Medulla oblongata (tissue), 1 donor: ENCODE measurements around the gene ZEB2.

Source experiments
- DNase-seq: peaks from one replicate; pipeline ENCODE4 v3.0.0-alpha.2; 2015; ENCODE audit errors: extremely low spot score

Gene ZEB2

DNA sequence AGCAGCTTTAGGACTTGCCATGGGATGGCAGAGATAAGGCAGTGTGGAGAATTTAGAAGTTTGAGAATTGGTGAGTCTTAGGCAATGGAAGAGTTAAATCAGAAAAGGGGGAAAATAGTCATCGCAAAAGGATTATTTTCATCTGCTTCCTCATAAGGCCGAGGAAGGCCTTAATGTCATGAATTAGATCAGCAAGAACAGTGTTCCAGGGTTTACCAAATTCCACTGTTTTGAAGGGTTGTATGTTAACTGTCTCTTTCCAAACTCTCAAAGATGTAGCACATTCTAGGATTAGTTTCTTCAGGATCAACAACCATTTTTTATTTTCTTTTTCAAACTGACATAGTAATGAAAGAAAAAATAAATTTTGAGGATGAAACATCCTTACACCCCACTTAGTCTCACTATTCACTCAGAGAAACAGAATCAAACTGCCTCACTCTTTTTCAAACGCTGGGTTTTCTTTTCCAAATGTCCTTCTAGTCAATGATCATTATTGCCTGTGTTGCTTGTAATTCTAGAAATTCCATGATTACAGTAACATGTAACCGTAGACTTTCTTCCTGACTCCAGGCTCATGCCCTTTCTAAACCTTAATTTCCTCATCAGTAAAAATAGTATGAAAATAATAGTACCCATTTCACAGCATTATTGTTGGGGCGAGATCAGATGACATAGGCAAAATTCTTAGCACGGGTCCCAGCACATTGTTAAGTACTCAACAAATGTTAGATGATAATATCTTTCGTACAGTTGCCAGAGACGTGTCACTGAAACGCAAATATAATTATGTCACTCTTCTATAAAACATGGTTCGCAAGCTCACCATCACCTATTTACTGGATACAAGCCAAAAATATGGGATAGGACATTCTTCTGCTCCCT lies 23.6 kb downstream of the ZEB2 start:
- DNase-seq = no peak

DNA sequence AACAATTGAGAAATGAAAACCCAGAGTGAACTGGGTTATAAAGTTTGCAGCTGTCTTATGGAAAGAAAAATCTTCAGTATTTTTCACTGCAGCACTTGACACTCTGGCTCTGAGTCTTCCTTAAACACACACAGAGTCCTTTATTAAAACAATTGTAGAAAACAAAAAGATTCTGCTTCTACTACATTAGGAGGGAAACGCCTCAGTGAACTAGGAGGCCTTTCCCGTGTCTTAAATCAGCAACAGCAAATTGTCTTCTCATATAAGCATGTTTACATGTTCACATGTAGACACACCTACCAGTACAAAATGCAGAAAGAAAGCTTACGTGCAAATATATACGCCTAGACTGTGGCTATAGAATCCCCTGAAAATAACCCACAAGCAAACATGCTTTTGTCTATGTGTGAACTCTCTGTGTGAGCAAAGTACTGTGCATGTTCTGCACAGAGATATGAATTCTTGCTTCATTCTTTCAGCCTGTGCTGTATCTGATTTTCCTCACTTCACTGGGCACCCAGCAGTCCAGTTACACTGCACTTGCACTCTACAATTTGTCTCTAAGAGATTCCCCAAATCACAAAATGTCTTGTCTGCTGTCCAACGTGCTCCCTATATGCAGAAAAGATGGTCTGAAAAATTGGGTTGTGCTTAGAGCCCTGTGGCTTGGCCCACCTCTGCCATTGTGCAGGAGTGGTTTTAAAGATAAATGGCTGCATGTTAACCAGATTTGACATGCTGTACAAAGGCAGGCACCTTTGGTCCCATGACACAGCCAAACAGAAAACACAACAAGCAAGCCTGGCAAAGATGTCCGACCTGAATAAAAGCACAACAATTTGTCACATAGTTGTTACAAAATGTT lies 24.5 kb downstream of the ZEB2 start:
- no peak for DNase-seq

DNA sequence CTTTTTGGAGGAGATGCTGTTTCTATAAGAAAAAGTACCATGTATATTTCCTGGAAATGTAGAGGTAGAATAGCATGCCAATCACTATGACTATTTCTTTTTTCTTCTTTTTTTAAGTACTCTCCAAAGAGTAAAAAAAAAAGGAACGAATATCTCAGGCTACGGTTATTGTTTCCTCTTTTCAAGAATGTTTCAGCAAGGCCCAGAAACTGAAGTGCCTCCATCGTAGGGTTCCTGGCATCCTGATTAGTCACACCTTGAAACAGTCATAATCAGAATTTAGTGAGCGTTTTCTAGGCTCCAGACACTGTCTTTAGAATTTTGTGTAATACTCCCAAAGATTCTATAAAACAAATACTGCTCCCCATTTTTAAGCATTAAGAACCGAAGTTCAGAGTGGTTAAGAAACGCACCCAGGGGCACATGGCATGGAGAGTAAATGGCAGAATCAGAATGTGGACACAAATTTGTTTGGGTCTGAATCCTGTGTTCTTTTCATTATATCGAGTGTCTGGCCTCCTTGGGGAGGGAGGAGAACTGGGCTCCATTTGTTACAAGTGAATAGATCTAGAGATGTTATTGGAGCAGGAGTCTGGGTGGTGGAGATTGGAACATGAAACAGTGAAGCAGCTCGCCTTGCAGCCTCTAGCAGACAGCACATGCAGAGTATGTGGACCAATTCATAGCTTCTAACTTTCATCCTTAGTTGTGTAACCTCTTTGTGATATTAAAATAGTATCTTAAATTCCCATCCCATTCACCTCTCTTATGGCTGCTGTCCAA lies 26.7 kb downstream of the ZEB2 start:
- no peak for DNase-seq

- DNase-seq = no peak
Observed at GRCh38 chr2:144490857-144491256, 29.1 kb downstream of the ZEB2 start.

DNA sequence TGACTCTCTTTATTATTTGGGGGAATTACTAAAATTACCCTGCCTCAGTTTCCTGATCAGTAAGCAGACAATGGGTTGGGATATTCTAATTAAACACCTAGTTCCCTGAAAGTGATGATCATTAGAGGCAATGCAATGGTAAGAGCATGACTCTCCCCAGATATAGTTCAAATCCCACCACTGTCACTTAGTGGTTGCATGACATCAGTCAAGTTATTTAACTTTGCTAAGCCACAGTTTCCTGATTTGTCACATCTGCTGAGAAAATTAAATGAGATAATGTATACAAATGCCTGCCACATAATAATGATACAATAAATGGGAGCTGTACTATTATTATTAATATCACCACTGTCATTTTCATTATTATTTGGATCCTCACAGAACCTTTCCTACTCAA lies 29.9 kb downstream of the ZEB2 start:
- no peak for DNase-seq

- no peak for DNase-seq
Observed at GRCh38 chr2:144489315-144489916, 30.5 kb downstream of the ZEB2 start.

DNA sequence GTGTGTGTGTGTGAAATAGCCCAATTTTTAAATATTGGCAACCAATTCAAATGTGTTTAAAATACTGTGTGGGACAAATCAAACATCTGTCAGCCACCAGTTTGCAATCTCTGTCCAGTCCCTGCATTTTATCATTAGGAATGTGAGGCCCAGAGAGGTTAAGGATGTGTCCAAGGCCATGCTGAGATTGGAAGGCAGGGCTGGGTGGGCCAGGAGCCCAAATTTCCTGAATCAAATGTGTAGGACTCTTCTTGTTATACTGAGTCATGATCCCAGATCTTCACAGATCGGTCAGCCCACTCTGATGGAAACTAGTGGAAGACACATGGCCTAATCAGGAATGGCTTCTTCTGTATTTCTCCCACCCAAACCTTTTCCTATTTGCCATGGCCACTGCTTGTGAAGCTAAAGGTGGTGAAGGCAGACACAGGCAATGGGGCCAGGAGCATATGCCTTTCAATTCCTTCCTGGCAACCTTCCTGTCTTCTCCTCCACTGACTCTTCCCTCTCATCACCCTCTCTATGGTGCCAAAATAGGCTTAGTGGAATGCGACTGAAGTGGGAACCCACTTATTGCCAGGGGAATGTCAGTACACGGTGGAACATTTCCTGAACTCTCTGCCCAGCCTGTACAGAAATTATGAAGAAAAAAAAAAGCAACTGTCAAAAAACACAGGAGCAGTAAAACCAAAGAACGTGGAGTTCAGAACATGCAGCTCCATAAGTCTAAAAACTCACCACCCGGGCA lies 35.5 kb downstream of the ZEB2 start:
- no peak for DNase-seq

- DNase-seq = no peak
Observed at GRCh38 chr2:144481666-144482065, 38.3 kb downstream of the ZEB2 start.

- no peak for DNase-seq
Observed at GRCh38 chr2:144481109-144481508, 38.8 kb downstream of the ZEB2 start.

GRCh38 chr2:144480285-144480684 lies 39.6 kb downstream of the ZEB2 start:
- DNase-seq = no peak

- no peak for DNase-seq
Observed at GRCh38 chr2:144479659-144480058, 40.3 kb downstream of the ZEB2 start.

GRCh38 chr2:144479138-144479537 lies 40.8 kb downstream of the ZEB2 start:
- no peak for DNase-seq

DNA sequence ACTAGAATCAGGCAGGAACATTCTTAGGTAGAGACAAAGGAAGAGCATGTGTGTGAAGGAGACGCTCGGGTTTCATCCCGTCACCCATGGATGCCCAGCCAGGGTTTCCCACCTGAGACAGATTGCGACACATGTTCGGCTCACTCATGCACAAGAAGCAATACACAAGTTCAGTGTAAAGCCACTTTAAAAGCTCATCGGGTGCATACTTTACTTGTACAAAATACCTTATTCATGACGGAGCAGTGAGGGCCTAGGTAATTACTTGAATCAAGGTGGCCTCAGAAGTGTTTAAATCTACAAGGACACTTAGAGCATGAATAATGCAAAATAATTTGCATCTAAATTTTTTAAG lies 42.0 kb downstream of the ZEB2 start:
- no peak for DNase-seq

DNA sequence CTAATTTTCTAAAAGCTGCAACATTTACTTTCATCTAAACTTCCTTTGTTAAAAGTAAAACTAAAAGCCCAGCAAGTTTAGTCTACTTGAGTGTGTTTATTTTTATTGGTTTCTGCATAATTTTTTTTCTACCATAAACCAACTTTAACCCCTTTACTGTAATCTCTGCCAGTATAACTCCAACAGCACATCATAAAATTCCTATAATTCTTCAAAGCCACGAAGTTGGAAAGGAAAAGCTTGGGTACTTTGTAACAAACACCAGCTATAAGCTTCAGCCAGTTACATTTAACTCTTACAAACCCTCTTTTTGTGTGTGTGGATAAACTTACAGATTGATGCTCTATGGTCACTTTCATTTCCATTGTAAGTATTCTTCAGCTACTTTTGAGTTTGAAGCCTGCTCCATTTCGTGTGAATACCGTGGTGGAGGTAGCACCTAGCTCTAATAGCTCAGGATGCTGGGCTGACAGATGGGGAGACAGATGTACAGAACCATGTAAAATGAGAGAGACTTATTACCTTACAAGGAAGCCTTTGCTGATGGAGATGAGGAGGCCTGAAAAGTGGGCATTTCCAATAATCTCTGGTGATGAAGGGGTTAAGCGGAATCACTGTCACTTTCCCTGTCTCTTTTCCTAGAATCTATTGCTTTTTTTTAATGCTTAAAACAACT lies 42.5 kb downstream of the ZEB2 start:
- DNase-seq = no peak

DNA sequence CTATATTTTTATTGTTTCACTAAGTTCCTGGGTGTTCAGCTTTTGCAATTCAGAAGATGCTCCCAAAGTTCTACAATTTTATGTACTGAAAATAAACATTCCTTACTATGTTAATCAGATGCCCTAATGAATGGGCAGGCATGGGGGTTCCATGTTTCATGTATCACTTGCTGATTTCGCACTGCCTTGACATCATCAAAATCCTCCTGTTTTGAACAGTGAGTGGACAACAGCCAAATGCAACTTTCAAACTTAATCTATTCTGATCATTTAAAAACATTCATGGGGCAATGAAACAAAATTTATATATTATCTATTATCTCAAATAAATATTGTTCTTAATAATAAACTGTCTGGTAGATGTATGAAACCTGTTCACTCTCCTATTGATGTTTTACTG lies 43.2 kb downstream of the ZEB2 start:
- DNase-seq = no peak

GRCh38 chr2:144475569-144476275 lies 44.2 kb downstream of the ZEB2 start:
- DNase-seq = no peak

- DNase-seq = no peak
Observed at GRCh38 chr2:144475044-144475443, 44.9 kb downstream of the ZEB2 start.

DNA sequence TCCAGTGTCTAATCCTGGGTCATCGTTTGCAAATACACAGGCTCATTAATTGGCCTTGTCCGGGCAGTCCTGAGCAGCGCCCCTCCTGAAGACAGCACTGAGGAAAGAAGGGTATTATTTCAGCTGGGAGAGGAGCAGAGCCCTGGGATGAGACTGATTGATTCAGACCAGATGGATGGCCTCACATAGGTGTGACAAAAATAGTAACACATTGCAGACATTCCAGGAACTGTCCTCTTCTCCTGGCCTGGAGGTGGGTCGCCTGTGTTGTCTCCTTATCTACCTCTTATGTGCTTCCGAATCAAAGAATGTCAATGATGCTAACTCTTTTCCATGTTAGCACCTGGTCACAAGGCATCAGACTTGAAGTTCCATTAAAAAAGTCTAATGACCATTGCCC lies 45.9 kb downstream of the ZEB2 start:
- no peak for DNase-seq

DNA sequence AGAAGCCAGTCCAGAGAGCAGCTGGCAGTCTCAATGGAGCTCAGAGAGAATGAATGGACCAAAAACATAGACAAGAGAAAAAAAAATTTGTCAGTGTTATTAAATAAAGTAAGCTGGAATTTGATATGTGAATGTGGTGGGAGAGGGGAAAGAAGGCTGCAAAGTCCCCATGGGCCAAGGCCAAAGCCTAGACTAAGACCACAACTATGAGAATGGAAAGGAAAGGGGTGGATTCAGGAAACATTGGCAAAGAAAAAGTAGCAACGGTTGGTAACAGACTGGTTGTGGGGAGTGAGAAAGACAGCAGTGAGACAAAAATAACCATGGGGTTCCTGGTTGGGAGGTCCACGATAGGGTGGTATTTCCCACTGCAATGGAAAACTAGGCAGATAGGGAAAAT lies 47.0 kb downstream of the ZEB2 start:
- no peak for DNase-seq

- no peak for DNase-seq
Observed at GRCh38 chr2:144472046-144472412, 47.9 kb downstream of the ZEB2 start.
